ENCODE measurements around the gene HDAC8.
"Not testable (repeated sequence)": the region's sequence is repeated elsewhere in the genome, so short reads cannot be mapped to it uniquely, and the experiment has no call there.

The HDAC8 gene

DNA sequence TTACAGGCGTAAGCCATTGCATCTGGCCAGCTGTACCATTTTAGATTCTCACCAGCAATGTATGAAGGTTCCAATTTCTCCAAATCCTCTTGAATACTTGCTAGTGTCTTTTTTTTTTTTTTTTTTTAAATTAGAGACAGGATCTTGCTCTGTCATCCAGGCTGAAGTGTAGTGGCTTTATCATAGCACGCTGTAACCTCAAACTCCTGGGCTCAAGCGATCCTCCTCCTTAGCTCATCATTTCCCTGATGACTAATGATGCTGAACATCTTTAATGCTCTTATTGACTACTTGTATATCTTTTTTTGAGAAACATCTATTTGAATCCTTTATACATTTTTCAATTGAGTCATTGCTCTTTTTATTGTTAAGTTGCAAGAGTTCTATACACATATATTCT, 40.3 kb downstream of the HDAC8 start:
- Histone ChIP-seq H3K9me3 (ENCODE audit: control insufficient read depth, low read length) (no peaks in the 10 kb centered on the region), H3K27ac (ENCODE audit: low read depth, low read length, severe bottlenecking) (no peak overlapping the region), H3K4me1 (ENCODE audit: control insufficient read depth, insufficient read depth, low read length, poor library complexity, severe bottlenecking) (no peaks in the 10 kb centered on the region), H3K36me3 (ENCODE audit: control insufficient read depth, insufficient read depth, low read length) (peaks cover 4% of the 10 kb centered on the region), H3K4me3 (ENCODE audit: extremely low read depth, insufficient read depth, low read length, poor library complexity, severe bottlenecking) (no peak overlapping the region)
- no CpG with 5 or more reads among the region's 3 CpGs for WGBS, 2 experiments (ENCODE audit: insufficient coverage in 2 of 2)

DNA sequence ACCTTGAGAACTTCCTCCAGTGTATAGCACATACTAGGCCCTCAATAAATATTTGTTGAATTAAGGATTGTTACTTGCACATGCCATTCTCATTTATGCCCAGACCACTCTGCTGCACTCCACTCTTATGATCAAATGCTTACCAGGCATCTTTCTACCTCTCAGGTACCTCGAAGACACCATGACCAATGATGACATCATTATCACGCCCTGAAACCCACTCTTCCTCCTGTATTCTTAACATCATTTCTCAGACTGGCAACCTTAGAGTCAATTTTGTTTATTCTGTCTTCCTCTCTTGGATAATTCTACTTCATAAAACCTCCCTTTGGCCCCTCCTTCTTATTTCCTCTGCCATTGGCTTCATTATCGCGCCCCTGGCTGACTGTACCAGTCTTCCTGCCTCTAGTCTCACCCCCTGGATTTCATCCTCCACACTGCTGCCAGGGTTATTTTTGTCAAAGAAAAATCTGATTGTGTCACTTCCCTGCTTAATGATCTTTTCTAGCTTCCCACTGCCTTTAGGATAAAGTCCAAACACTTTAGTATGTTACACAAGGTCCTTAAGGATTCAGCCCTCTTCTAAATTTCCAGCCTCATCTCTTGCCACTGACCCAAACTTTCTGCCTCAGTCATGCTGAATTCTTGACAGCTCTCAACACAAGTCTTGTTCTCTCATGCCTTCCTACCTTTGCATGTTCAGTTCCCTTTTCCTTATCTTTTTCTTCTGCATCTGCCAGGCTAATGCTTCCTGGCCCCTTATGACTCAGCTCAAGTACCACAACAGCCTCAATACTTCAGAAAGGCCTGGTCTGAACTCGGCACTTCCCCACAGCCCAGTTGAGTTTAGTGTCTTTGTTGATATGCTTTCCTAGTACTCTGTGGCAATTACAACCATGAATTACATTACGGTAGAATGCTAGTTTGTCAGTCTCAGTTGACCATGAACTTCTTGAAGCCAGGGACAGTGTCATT, 45.8 kb downstream of the HDAC8 start:
- Histone ChIP-seq H3K36me3 (ENCODE audit: control insufficient read depth, insufficient read depth, low read length) (peaks cover 2% of the 10 kb centered on the region), H3K9me3 (ENCODE audit: control insufficient read depth, low read length) (no peaks in the 10 kb centered on the region), H3K27ac (ENCODE audit: low read depth, low read length, severe bottlenecking) (peak overlapping the region; percentile 41), H3K4me1 (ENCODE audit: control insufficient read depth, insufficient read depth, low read length, poor library complexity, severe bottlenecking) (peaks cover 5% of the 10 kb centered on the region), H3K4me3 (ENCODE audit: extremely low read depth, insufficient read depth, low read length, poor library complexity, severe bottlenecking) (no peak overlapping the region)
- WGBS, 2 experiments (ENCODE audit: insufficient coverage in 2 of 2) = 100% methylated on average over 2 to 4 of the region's 6 CpGs

DNA sequence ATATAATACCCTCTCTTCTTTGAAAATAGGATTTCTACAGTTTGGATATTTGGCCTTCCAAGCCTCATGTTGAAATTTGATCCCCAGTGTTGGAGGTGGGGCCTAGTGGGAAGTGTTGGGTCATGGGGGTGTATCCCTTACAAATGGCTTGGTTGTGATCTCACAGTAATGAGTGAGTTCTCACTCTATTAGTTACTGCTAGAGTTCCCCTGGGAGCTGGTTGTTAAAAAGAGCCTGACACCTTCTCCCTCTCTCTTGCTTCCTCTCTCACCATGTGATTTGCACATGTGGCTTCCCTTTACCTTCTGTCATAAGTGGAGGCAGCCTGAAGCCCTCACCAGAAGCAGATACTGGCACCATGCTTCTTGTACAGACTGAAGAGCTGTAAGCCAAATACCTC, 73.9 kb downstream of the HDAC8 start:
- Histone ChIP-seq H3K4me1 (ENCODE audit: control insufficient read depth, insufficient read depth, low read length, poor library complexity, severe bottlenecking) (no peaks in the 10 kb centered on the region), H3K27ac (ENCODE audit: low read depth, low read length, severe bottlenecking) (no peak overlapping the region), H3K9me3 (ENCODE audit: control insufficient read depth, low read length) (no peaks in the 10 kb centered on the region), H3K36me3 (ENCODE audit: control insufficient read depth, insufficient read depth, low read length) (peaks cover 3% of the 10 kb centered on the region), H3K4me3 (ENCODE audit: extremely low read depth, insufficient read depth, low read length, poor library complexity, severe bottlenecking) (no peak overlapping the region)

DNA sequence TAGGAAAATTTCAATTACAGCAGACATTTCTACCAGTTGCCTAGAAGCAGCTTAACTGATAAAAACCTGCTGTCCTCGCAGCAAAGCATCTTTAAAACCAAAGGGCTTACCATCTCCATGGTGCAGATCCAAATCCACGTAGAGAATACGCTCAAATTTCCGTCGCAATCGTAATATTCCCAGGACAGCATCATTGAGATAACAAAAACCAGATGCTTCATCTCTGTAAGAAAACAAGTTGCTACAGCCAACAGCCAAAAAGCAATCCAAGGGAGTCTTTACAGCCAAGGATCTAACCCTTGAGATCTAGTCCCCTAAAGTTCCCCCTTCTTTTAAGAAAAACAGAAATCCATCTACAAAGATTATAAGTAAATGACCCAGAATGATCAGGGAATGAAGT, 77.6 kb downstream of the HDAC8 start:
- Histone ChIP-seq H3K9me3 (ENCODE audit: control insufficient read depth, low read length) (no peaks in the 10 kb centered on the region), H3K4me3 (ENCODE audit: extremely low read depth, insufficient read depth, low read length, poor library complexity, severe bottlenecking) (no peak overlapping the region), H3K36me3 (ENCODE audit: control insufficient read depth, insufficient read depth, low read length) (peaks cover 11% of the 10 kb centered on the region), H3K4me1 (ENCODE audit: control insufficient read depth, insufficient read depth, low read length, poor library complexity, severe bottlenecking) (no peaks in the 10 kb centered on the region), H3K27ac (ENCODE audit: low read depth, low read length, severe bottlenecking) (no peak overlapping the region)
- 96 to 100% methylated on average over 6 of the region's 6 CpGs for WGBS, 2 experiments (ENCODE audit: insufficient coverage in 2 of 2)

DNA sequence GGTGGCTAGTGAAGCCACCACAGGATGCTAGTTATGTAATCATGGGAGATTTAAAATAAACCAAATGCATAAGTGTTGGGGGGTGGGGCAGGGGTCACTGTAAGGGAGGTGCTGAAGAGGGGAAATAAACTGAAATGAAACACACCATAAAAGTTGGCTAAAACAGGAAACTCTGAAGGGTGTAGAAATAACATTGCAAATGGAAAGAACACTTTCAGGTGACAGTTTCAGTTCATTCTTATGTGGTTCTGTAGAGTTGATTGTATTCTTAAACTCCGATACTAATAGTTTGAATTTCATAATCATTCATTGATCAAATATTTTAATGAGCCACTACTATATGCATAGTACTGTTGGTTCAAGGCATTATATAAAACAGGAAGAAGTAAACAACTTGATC, 80.1 kb downstream of the HDAC8 start:
- whole genome bisulfite sequencing, 2 experiments (ENCODE audit: insufficient coverage in 2 of 2) = no CpG with 5 or more reads among the region's 1 CpG
- H3K9me3 ChIP-seq (ENCODE audit: control insufficient read depth, low read length) = no peaks in the 10 kb centered on the region
- H3K4me1 ChIP-seq (ENCODE audit: control insufficient read depth, insufficient read depth, low read length, poor library complexity, severe bottlenecking) = no peaks in the 10 kb centered on the region
- peaks cover 21% of the 10 kb centered on the region for H3K36me3 ChIP-seq (ENCODE audit: control insufficient read depth, insufficient read depth, low read length)
- no peak overlapping the region for H3K27ac ChIP-seq (ENCODE audit: low read depth, low read length, severe bottlenecking)
- H3K4me3 ChIP-seq (ENCODE audit: extremely low read depth, insufficient read depth, low read length, poor library complexity, severe bottlenecking) = no peak overlapping the region

DNA sequence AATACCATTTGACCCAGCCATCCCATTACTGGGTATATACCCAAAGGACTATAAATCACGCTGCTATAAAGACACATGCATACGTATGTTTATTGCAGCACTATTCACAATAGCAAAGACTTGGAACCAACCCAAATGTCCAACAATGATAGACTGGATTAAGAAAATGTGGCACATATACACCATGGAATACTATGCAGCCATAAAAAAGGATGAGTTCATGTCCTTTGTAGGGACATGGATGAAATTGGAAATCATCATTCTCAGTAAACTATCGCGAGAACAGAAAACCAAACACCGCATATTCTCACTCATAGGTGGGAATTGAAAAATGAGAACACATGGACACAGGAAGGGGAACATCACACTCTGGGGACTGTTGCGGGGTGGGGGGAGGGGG, 82.4 kb downstream of the HDAC8 start:
- H3K9me3 ChIP-seq (ENCODE audit: control insufficient read depth, low read length); H3K4me1 ChIP-seq (ENCODE audit: control insufficient read depth, insufficient read depth, low read length, poor library complexity, severe bottlenecking); H3K4me3 ChIP-seq (ENCODE audit: extremely low read depth, insufficient read depth, low read length, poor library complexity, severe bottlenecking); H3K27ac ChIP-seq (ENCODE audit: low read depth, low read length, severe bottlenecking): not testable (repeated sequence)
- H3K36me3 ChIP-seq (ENCODE audit: control insufficient read depth, insufficient read depth, low read length) = peaks cover 26% of the 10 kb centered on the region
- no CpG with 5 or more reads among the region's 6 CpGs for WGBS, 2 experiments (ENCODE audit: insufficient coverage in 2 of 2)

DNA sequence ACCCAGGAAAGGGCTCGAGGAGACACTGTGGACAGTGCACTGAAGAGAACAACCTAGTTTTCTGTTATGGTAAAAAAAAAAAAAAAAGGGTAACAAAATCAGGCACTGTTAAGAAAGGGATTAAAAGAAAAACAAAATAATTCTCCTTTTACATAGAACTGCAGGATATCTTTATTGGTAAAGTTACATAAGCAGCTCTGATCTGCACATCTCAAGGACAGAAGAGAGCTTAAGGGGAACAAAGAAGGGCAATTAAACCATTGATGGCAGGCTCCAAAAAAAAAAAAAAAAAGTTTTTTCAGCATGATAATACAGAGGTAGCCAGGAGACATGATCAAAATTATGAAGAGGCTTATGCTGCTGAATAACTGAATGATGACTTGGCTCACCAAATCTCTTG, 85.0 kb downstream of the HDAC8 start:
- Histone ChIP-seq H3K36me3 (ENCODE audit: control insufficient read depth, insufficient read depth, low read length) (peaks cover 19% of the 10 kb centered on the region), H3K4me1 (ENCODE audit: control insufficient read depth, insufficient read depth, low read length, poor library complexity, severe bottlenecking) (no peaks in the 10 kb centered on the region), H3K27ac (ENCODE audit: low read depth, low read length, severe bottlenecking) (no peak overlapping the region), H3K4me3 (ENCODE audit: extremely low read depth, insufficient read depth, low read length, poor library complexity, severe bottlenecking) (no peak overlapping the region), H3K9me3 (ENCODE audit: control insufficient read depth, low read length) (no peaks in the 10 kb centered on the region)
- no CpG with 5 or more reads among the region's 1 CpG for WGBS, 2 experiments (ENCODE audit: insufficient coverage in 2 of 2)

DNA sequence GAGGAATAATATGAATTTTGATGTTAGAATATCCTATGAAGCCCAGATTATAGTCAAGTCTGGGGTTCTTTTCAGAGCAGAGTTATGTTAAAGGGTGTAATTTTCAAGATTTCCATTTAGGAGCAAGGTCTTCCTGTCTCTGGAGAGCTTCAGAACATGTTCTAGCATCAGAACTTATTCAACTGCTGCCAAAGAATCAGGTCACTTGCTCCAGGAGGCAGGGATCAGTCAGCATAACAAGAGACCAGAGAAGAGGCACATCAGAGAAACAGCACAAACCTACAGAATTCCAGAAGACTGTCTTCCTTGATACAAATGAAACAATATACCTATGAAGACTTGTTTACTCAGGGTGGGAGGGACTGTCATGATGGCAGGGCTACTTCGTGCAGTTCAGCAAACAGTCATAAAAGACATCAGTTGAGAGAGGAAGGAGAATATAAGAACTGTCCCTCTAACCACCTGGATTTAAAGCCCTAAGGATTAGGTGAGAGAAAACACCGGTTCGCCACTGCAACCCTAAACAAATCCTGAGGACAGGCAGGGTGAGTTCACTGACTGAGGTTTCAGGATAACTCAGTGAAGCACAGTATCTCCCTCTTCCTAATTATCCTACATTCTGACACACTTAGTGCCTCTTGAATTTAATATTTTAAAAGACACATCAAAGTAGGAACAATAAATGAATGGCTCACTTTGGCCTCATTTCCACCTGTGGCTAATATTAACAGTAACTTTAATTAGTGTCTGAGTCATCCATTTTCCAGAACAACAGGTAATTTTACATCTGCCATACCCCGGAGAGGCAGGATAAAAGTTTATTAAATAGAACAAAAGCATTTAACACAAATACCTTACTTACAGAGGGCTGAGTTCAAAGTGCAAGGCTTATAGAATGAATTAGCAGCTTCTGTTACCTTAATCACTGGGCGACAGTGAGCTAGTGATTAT, 93.0 kb downstream of the HDAC8 start:
- Histone ChIP-seq H3K36me3 (ENCODE audit: control insufficient read depth, insufficient read depth, low read length) (no peaks in the 10 kb centered on the region), H3K4me3 (ENCODE audit: extremely low read depth, insufficient read depth, low read length, poor library complexity, severe bottlenecking) (no peak overlapping the region), H3K9me3 (ENCODE audit: control insufficient read depth, low read length) (no peaks in the 10 kb centered on the region), H3K27ac (ENCODE audit: low read depth, low read length, severe bottlenecking) (no peak overlapping the region), H3K4me1 (ENCODE audit: control insufficient read depth, insufficient read depth, low read length, poor library complexity, severe bottlenecking) (no peaks in the 10 kb centered on the region)
- 91 to 100% methylated on average over 1 to 4 of the region's 5 CpGs for WGBS, 2 experiments (ENCODE audit: insufficient coverage in 2 of 2)

DNA sequence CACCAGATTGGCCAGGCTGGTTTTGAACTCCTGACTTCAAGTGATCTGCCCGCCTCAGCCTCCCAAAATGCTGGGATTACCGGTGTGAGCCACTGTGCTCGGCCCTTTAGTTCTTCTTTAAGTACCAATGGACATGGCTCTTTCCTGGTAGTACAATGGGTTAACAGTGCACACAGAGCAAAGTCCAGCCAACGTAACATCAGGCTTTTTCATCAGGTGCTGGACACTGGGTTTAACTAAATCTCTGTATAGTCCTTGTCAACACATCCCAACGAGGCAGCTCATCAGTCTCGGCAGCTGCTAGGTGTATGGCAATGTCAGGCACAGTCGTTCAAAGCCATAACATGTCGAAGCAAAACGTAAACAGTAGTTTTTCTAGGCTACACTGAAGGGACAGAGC, 93.8 kb downstream of the HDAC8 start:
- Histone ChIP-seq H3K36me3 (ENCODE audit: control insufficient read depth, insufficient read depth, low read length) (no peaks in the 10 kb centered on the region), H3K4me1 (ENCODE audit: control insufficient read depth, insufficient read depth, low read length, poor library complexity, severe bottlenecking) (no peaks in the 10 kb centered on the region), H3K9me3 (ENCODE audit: control insufficient read depth, low read length) (no peaks in the 10 kb centered on the region), H3K27ac (ENCODE audit: low read depth, low read length, severe bottlenecking) (no peak overlapping the region), H3K4me3 (ENCODE audit: extremely low read depth, insufficient read depth, low read length, poor library complexity, severe bottlenecking) (no peak overlapping the region)
- WGBS, 2 experiments (ENCODE audit: insufficient coverage in 2 of 2) = 90 to 96% methylated on average over 5 to 9 of the region's 9 CpGs

DNA sequence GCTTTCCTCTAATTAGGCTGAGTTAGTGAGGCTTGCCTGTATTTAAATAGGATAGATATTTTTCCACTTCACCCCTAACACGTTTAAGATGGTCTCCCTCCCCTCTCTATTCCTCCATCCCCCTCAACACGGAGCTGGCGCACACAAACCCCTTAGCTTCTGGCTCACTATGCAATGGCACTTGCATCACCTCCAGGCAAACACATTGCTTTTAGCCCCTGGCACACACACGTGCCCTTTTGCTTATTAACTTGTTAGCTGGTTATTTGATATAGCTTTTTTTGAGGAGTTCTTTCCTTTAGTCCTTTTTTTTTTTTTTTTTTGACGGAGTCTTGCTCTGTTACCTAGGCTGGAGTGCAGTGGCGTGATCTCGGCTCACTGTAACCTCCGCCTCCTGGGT, 94.3 kb downstream of the HDAC8 start:
- no CpG with 5 or more reads among the region's 8 CpGs for WGBS, 2 experiments (ENCODE audit: insufficient coverage in 2 of 2)
- Histone ChIP-seq H3K36me3 (ENCODE audit: control insufficient read depth, insufficient read depth, low read length) (no peaks in the 10 kb centered on the region), H3K9me3 (ENCODE audit: control insufficient read depth, low read length) (no peaks in the 10 kb centered on the region), H3K27ac (ENCODE audit: low read depth, low read length, severe bottlenecking) (no peak overlapping the region), H3K4me1 (ENCODE audit: control insufficient read depth, insufficient read depth, low read length, poor library complexity, severe bottlenecking) (no peaks in the 10 kb centered on the region), H3K4me3 (ENCODE audit: extremely low read depth, insufficient read depth, low read length, poor library complexity, severe bottlenecking) (no peak overlapping the region)

Measured in mesodermal cell (in vitro differentiated cells).